ENCODE results near the gene USP10.

Gene USP10
- long read RNA-seq, donor 1, transcript USP10-201 (14 exons, 3,009 nt), result major isoform, 10 of 56 reads
- long read RNA-seq, donor 1, partial matches to known transcripts, result 43 of 56 reads
- long read RNA-seq, donor 1, other reads (novel, unspliced or antisense), result 0 of 56 reads
- long read RNA-seq, donor 2, partial matches to known transcripts, result 16 of 20 reads
- long read RNA-seq, donor 2, other reads (novel, unspliced or antisense), result 0 of 20 reads
- long read RNA-seq, donor 3, transcript USP10-201 (14 exons, 3,009 nt), result major isoform, 10 of 25 reads
- long read RNA-seq, donor 3, partial matches to known transcripts, result 15 of 25 reads
- long read RNA-seq, donor 3, other reads (novel, unspliced or antisense), result 0 of 25 reads
- long read RNA-seq, donor 4, transcript USP10-201 (14 exons, 3,009 nt), result major isoform, 7 of 48 reads
- long read RNA-seq, donor 4, partial matches to known transcripts, result 36 of 48 reads
- long read RNA-seq, donor 4, other reads (novel, unspliced or antisense), result 0 of 48 reads
- long read RNA-seq, donor 5, transcript USP10-201 (14 exons, 3,009 nt), result major isoform, 14 of 30 reads
- long read RNA-seq, donor 5, partial matches to known transcripts, result 16 of 30 reads
- long read RNA-seq, donor 5, other reads (novel, unspliced or antisense), result 0 of 30 reads
- long read RNA-seq, donor 6, transcript USP10-201 (14 exons, 3,009 nt), result major isoform, 11 of 59 reads
- long read RNA-seq, donor 6, partial matches to known transcripts, result 46 of 59 reads
- long read RNA-seq, donor 6, other reads (novel, unspliced or antisense), result 0 of 59 reads
- long read RNA-seq, donor 7, result 0 reads
- long read RNA-seq, donor 8, transcript USP10-201 (14 exons, 3,009 nt), result major isoform, 10 of 62 reads
- long read RNA-seq, donor 8, partial matches to known transcripts, result 49 of 62 reads
- long read RNA-seq, donor 8, other reads (novel, unspliced or antisense), result 0 of 62 reads

GRCh38 chr16:84699712-84700445 lies at the start of gene USP10:
TSS of gene USP10 (plus strand) at chr16:84700000. CDS start at chr16:84700091, 91 bp downstream.
- DNase-seq, result peak; percentile 81

GRCh38 chr16:84650062-84650991 lies 49.5 kb upstream of the USP10 start:
- DNase-seq, result no peak

- DNase-seq, result no peak
These were observed 47.2 kb upstream of the USP10 start for GRCh38 chr16:84652566-84652965.

GRCh38 chr16:84654238-84654637 lies 45.6 kb upstream of the USP10 start:
- no peak for DNase-seq

GRCh38 chr16:84654998-84655397 lies 44.8 kb upstream of the USP10 start:
- no peak for DNase-seq

DNA sequence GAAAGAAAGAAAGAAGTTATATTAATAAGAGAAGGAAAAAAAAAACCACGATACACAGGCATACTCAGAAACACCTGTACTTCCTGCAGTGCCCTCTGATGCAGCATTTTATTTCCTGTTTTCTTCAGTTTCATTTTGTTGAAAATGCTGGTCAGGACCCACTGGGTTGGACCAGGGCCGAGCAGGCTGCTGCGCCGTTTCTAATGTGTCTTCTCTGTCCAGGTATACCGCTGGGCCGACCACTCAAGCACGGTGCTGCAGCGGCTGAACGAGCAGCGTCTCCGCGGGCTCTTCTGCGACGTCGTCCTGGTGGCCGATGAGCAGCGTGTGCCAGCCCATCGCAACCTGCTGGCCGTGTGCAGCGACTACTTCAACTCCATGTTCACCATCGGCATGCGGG lies 43.2 kb upstream of the USP10 start:
- DNase-seq, result no peak

GRCh38 chr16:84657229-84657837 lies 42.5 kb upstream of the USP10 start:
- DNase-seq, result no peak

- no peak for DNase-seq
These were observed 41.1 kb upstream of the USP10 start for GRCh38 chr16:84658690-84659089.

DNA sequence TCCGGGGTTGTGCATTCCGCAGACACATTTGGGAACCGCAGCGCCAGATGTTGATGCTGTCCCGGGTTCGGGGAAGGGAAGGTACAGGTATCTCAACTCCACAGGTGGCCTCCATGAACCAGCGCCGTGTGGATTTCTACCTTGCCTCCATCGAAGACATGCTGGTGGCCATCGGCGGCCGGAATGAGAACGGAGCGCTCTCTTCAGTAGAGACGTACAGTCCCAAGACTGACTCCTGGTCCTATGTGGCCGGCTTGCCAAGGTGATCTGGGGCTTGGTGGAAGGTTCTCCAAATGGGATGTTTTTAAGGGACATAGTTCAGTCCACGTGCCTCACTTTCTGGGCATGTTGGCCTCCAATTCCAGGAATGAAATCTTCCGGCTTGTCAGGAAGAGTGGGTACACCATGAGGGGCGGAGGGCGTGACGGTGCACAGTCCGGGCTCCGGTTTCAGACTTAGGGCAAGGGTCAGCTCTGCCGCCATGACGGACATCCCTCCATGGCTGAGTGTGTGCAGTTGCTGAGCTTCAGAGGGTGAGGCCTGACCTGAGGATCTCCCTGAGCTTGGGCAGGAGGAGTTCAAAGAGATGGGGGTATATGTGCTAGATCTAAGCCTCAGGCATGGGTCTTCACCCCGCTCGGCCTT lies 40.0 kb upstream of the USP10 start:
- no peak for DNase-seq

GRCh38 chr16:84660973-84661372 lies 38.8 kb upstream of the USP10 start:
- no peak for DNase-seq

GRCh38 chr16:84661418-84662060 lies 38.3 kb upstream of the USP10 start:
- no peak for DNase-seq

DNA sequence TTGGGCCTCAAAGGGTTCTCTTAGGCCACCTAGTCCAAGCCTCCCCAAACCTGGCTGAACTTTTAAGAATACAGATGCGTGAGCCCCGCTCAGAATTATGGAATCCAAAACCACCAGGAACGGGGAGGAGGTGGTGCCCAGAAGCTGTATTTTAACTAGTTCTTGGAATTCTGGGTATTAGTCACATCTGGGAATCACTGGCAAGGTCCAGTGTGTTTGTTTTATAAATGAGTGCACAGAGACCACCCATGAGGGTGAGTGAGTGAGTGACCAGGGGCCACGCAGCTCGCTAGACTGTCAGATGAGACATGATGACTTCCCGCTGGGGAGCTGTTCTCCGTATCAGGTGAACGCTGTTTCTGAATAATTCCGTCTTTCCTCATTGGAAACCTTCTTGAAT lies 37.3 kb upstream of the USP10 start:
- DNase-seq, result no peak

- no peak for DNase-seq
These were observed 36.2 kb upstream of the USP10 start for GRCh38 chr16:84663433-84664101.

GRCh38 chr16:84665359-84665758 lies 34.4 kb upstream of the USP10 start:
- DNase-seq, result no peak

DNA sequence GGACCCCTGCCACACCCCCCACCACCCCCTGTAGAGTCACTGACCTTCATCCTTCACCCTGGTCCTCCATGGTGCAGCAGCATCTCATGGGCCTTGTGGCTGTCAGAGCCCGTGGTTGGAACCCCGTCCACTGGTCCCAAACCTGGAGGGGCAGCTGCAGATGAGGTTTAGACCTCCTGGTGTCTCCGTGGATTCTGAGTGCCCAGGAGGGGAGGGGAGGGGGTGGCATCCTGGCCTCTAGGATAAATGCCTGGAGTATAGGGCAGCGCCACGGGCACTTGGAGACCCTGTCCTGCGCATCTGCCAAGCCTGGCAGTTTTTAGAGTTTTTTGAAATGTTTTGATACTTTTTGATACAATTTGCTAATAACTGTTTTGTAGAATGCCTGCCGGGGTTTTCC lies 34.0 kb upstream of the USP10 start:
- DNase-seq, result no peak

- DNase-seq, result no peak
These were observed 32.0 kb upstream of the USP10 start for GRCh38 chr16:84667600-84668309.

DNA sequence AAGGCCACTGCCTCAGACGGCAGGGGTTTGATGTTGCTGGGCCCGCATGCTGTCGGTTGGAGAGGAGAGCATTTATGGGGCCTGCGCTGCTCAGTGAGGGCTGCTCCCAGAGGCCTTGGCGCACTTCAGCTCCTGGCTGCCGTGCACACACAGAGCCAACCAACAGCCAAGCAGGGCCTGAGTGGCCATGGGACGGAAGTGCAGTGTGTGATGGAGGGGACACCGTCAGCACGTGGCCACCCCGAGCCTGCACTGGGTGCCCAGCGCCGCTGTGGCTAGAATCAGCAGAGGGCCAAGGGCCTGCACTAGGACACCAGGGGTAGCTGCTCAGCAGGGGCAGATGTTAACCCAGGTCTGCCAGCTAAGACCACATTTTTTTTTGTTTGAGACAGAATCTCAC lies 29.7 kb upstream of the USP10 start:
- DNase-seq, result no peak
